SU-DHL-6 (cell line): ENCODE data around the gene RFLNA.

Experiments used
- H2AFZ ChIP-seq: fragments of 200-600 bp; sonication (generic); 2 replicates; pipeline ENCODE4 v1.6.1; 2014; ENCODE audit warnings: low read depth, mild to moderate bottlenecking, moderate library complexity, mixed read lengths, antibody characterized with exemption, low read length; ENCODE audit not compliant: severe bottlenecking
- H3F3A ChIP-seq: fragments of 200-600 bp; shearing (Covaris generic); 2 replicates; pipeline ENCODE4 v1.6.0; 2016; ENCODE audit warnings: antibody characterized with exemption, mild to moderate bottlenecking; ENCODE audit not compliant: insufficient read depth
- H3K27ac ChIP-seq: fragments of 200-600 bp; sonication (generic); 2 replicates; pipeline ENCODE4 v1.5.1; 2016; ENCODE audit warnings: low read depth, mild to moderate bottlenecking, low read length, moderate library complexity, mixed read lengths
- H3K27me3 ChIP-seq: fragments of 200-600 bp; sonication (generic), shearing (Covaris generic); 2 replicates; pipeline ENCODE4 v1.6.0; 2014; ENCODE audit warnings: mild to moderate bottlenecking, low read length
- H3K36me3 ChIP-seq: fragments of 200-600 bp; sonication (generic); 2 replicates; pipeline ENCODE4 v1.6.1; 2014; ENCODE audit warnings: mild to moderate bottlenecking, low read length, mixed read lengths
- H3K4me2 ChIP-seq: fragments of 300-600, 200-600 bp; shearing (Covaris generic), sonication (generic); 2 replicates; pipeline ENCODE4 v1.6.0; 2014; ENCODE audit warnings: low read length, low read depth, mild to moderate bottlenecking; ENCODE audit not compliant: poor library complexity, severe bottlenecking
- H3K4me3 ChIP-seq: fragments of 200-600 bp; sonication (generic); 2 replicates; pipeline ENCODE4 v1.5.1; 2014; ENCODE audit warnings: antibody characterized with exemption, low read length, mild to moderate bottlenecking, mixed read lengths; ENCODE audit not compliant: insufficient read depth, poor library complexity, severe bottlenecking
- H3K79me2 ChIP-seq: fragments of 200-600 bp; sonication (generic); 2 replicates; pipeline ENCODE4 v1.6.1; 2014; ENCODE audit warnings: mild to moderate bottlenecking, low read length, moderate library complexity; ENCODE audit not compliant: insufficient read depth
- H3K9ac ChIP-seq: fragments of 200-600 bp; sonication (generic); 2 replicates; pipeline ENCODE4 v1.7.0; 2014; ENCODE audit warnings: mild to moderate bottlenecking, low read length
- H3K9me2 ChIP-seq: fragments of 200-600 bp; sonication (generic); replicated peaks from 2 replicates; pipeline ENCODE4 v1.6.1; 2014; ENCODE audit warnings: low read length; ENCODE audit not compliant: insufficient read depth
- H3K9me3 ChIP-seq: fragments of 200-600 bp; sonication (generic); 2 replicates; pipeline ENCODE4 v1.6.1; 2014; ENCODE audit warnings: low read length, mixed read lengths; ENCODE audit not compliant: insufficient read depth
- H4K20me1 ChIP-seq: fragments of 200-600 bp; sonication (generic); 2 replicates; pipeline ENCODE4 v1.6.1; 2014; ENCODE audit warnings: low read depth, mild to moderate bottlenecking, antibody characterized with exemption, low read length, moderate library complexity, mixed read lengths
- EZH2phosphoT487 ChIP-seq: fragments of 200-600 bp; sonication (generic), shearing (Covaris generic); conservative IDR thresholded peaks from 2 replicates; pipeline ENCODE4 v1.6.1; 2018; ENCODE audit warnings: mild to moderate bottlenecking, antibody characterized with exemption, low read length, moderate library complexity, mixed read lengths
- TF ChIP-seq, protein P1 (sequence below): fragments of 200-600 bp; sonication (generic); IDR thresholded peaks from one replicate; pipeline ENCODE4 v1.5.1; 2017; ENCODE audit warnings: antibody characterized with exemption, mild to moderate bottlenecking, low read length, moderate library complexity; ENCODE audit not compliant: insufficient read depth, poor library complexity, severe bottlenecking

RFLNA gene

DNA sequence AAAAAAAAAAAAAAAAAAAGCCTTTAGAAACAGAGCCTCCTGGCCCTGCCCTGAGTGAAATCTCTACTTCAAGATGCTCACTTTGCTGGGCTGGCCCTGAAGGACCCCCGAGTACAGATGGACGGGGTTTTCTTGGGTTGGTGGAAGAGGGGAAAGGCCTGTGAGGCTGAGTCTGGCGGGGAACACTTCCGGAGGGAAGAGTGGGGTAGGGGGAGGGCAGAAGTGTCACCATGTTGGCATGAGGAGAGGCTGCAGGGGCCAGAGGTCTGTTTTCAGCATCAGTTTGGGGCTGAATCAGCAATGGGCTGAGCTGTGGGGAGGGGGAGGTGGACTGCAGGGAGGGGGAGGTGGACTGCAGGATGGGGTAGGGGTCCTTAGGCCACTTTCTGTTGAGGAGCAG, 15.3 kb downstream of the RFLNA start:
- Histone ChIP-seq H3K36me3 (no peaks in the 10 kb centered on the region), H3K79me2 (no peaks in the 10 kb centered on the region), H3K9me2 (no peaks in the 10 kb centered on the region), H4K20me1 (no peaks in the 10 kb centered on the region), H3F3A (no peaks in the 10 kb centered on the region), H3K4me3 (no peak overlapping the region), H2AFZ (no peak overlapping the region), H3K4me2 (no peak overlapping the region), H3K9me3 (no peaks in the 10 kb centered on the region), H3K27me3 (no peaks in the 10 kb centered on the region), H3K9ac (no peak overlapping the region), H3K27ac (no peak overlapping the region)
- TF ChIP-seq, protein P1, sequence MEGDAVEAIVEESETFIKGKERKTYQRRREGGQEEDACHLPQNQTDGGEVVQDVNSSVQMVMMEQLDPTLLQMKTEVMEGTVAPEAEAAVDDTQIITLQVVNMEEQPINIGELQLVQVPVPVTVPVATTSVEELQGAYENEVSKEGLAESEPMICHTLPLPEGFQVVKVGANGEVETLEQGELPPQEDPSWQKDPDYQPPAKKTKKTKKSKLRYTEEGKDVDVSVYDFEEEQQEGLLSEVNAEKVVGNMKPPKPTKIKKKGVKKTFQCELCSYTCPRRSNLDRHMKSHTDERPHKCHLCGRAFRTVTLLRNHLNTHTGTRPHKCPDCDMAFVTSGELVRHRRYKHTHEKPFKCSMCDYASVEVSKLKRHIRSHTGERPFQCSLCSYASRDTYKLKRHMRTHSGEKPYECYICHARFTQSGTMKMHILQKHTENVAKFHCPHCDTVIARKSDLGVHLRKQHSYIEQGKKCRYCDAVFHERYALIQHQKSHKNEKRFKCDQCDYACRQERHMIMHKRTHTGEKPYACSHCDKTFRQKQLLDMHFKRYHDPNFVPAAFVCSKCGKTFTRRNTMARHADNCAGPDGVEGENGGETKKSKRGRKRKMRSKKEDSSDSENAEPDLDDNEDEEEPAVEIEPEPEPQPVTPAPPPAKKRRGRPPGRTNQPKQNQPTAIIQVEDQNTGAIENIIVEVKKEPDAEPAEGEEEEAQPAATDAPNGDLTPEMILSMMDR, result no peak
- no peak for TF ChIP-seq EZH2phosphoT487

DNA sequence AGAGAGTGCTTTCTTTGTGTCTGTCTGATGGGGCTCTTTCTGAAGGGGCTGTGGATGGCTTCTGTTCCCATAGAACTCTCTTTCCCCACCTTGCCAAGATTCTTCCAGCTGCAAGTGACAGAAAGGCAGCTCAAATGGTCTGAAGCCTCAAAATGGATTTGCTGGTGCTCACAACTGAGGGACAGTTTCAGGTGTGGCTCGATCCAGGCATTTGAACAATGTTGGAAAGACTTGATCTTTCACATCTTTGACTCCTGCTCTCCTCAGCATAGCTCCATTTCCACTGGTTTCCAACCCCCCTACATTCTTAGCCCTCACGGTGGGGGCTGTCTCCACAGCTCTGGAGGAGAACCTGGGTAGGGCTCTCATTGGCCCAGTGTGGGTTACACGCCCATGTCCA, 15.9 kb downstream of the RFLNA start:
- H3F3A ChIP-seq, result no peaks in the 10 kb centered on the region
- no peaks in the 10 kb centered on the region for H3K27me3 ChIP-seq
- TF ChIP-seq, protein P1, result no peak
- no peak for TF ChIP-seq EZH2phosphoT487
- H2AFZ ChIP-seq, result no peak overlapping the region
- no peaks in the 10 kb centered on the region for H3K79me2 ChIP-seq
- no peaks in the 10 kb centered on the region for H3K36me3 ChIP-seq
- H3K9ac ChIP-seq, result no peak overlapping the region
- H4K20me1 ChIP-seq, result no peaks in the 10 kb centered on the region
- no peaks in the 10 kb centered on the region for H3K9me2 ChIP-seq
- H3K4me2 ChIP-seq, result no peak overlapping the region
- H3K4me3 ChIP-seq, result no peak overlapping the region
- no peak overlapping the region for H3K27ac ChIP-seq
- no peaks in the 10 kb centered on the region for H3K9me3 ChIP-seq

DNA sequence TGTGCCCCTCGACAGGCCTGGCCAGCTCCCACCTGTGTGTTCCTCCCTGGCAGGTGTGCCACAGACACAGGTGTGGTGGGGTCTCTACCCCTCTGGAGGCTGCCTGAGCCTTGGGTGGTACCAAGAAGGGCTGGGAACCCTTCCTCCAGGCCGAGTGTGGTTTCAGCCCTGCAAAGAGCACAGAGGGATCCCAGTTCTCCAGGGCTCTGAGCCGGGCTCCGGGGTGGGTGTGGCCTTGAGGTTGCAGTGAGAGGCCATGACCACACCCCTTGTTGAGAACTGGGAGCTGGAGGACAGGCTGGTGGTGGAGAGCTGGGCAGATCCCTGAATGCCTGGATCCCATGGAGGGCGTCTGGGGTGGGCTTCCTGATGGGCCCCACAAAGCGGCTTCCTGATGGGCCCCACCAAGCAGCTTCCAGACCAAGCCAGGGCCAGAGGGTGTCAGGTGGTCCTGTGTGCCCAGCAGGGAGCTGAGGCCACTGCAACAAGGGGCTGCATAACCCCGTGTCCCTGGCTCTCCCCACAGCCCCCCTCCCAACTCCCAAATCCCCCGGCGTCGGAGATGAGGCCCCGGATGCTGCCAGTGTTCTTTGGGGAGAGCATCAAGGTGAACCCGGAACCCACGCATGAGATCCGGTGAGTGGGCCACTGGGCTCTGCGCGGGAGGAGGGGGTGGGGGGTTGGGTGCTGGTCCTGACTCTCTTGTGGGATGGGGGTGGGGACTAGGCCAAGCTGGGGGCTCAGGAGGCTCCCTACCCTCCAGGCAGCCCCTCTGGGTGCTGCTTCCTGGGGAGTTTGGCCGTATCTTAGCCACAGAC, 16.6 kb downstream of the RFLNA start:
- no peaks in the 10 kb centered on the region for H3K9me3 ChIP-seq
- H3K27ac ChIP-seq, result no peak overlapping the region
- H3F3A ChIP-seq, result no peaks in the 10 kb centered on the region
- TF ChIP-seq EZH2phosphoT487, result no peak
- TF ChIP-seq, protein P1, result no peak
- H3K36me3 ChIP-seq, result no peaks in the 10 kb centered on the region
- H3K9me2 ChIP-seq, result no peaks in the 10 kb centered on the region
- no peaks in the 10 kb centered on the region for H3K79me2 ChIP-seq
- no peaks in the 10 kb centered on the region for H3K27me3 ChIP-seq
- no peak overlapping the region for H3K4me2 ChIP-seq
- no peak overlapping the region for H3K4me3 ChIP-seq
- no peaks in the 10 kb centered on the region for H4K20me1 ChIP-seq
- no peak overlapping the region for H2AFZ ChIP-seq
- no peak overlapping the region for H3K9ac ChIP-seq
